Right lobe of liver (tissue), 6 donors: ENCODE data around the gene RABL2A. TPM values are rescaled to one million over a fixed set of nuclear protein-coding genes. Genes with fewer than 3 reads are reported as not detected.
"Not testable (repeated sequence)": the region's sequence is repeated elsewhere in the genome, so short reads cannot be mapped to it uniquely, and the experiment has no call there.

Experiments used
- ATAC-seq, 4 donors: fragments of 200-7000 bp; cut with Tn5 transposase; one replicate each; pipeline ENCODE4 v1.9.1; 2020; ENCODE audit warnings: mild to moderate bottlenecking in 4 of 4, moderate library complexity in 4 of 4
- DNase-seq, 3 donors: peaks; one replicate each; pipeline ENCODE4 v3.0.0-alpha.2; 2020
- H3K27ac ChIP-seq, 3 donors: fragments of 200-600 bp; one replicate each; pipeline ENCODE4 v1.8.0; 2022
- H3K27me3 ChIP-seq, 2 donors: fragments of 200-600 bp; one replicate each; pipeline ENCODE4 v1.8.0; 2022
- H3K36me3 ChIP-seq, 4 donors: fragments of 200-600 bp; sonication (generic) in 1 of 4; one replicate each; pipeline versions ENCODE4 v1.5.1 to v1.8.0; 2017 to 2022; ENCODE audit warnings: control low read depth in 1 of 4
- H3K4me1 ChIP-seq, 4 donors: fragments of 200-600 bp; sonication (generic) in 1 of 4; one replicate each; pipeline versions ENCODE4 v1.5.1 to v1.8.0; 2017 to 2022; ENCODE audit warnings: control low read depth in 1 of 4
- H3K4me3 ChIP-seq, 3 donors: fragments of 200-600 bp; one replicate each; pipeline ENCODE4 v1.8.0; 2022
- H3K9me3 ChIP-seq, 4 donors: fragments of 200-600 bp; sonication (generic) in 1 of 4; one replicate each; pipeline versions ENCODE4 v1.5.1 to v1.8.0; 2017 to 2022; ENCODE audit warnings: control low read depth in 1 of 4
- CTCF ChIP-seq, 4 donors: fragments of 200-600 bp in 3 of 4; fragments of 450-650 bp in 1 of 4; IDR thresholded peaks; one replicate each; pipeline versions ENCODE4 v1.5.1 to v1.8.0; 2016 to 2022; ENCODE audit warnings: antibody characterized with exemption in 4 of 4, mild to moderate bottlenecking in 2 of 4
- POLR2A ChIP-seq: fragments of 450-650 bp; IDR thresholded peaks from one replicate; pipeline ENCODE4 v1.6.1; 2017; ENCODE audit warnings: antibody characterized with exemption, mild to moderate bottlenecking
- WGBS: methylation state at CpG from one replicate; pipeline ENCODE4 v1.1.6; 2018; ENCODE audit warnings: low coverage, low lambda C conversion rate; ENCODE audit not compliant: insufficient coverage; ENCODE audit errors: missing lambda C conversion rate; 5-methylcytosine and 5-hydroxymethylcytosine counted together
- intact Hi-C, 2 donors: fragments of 100-400 bp; cut with DNase I; formaldehyde crosslinking; loops; one replicate each; pipeline versions ENCODE4 v1.11.2 to v1.14.1; 2022
- total RNA-seq, 6 experiments: library from RNA; depleted of rRNA in 2 of 6; stranded (reverse); fragments of >200 nt in 2 of 6; fragmentation: NEBNext Ultra II Directional in 3 of 6; extraction: Animal tissue kit (Norgen Biotek cat#: 25700) in 3 of 6; gene quantifications; one replicate each; pipeline versions ENCODE4 v1.1.0 to v1.2.4, GENCODE V29; 2016 to 2023
- donor health status: DM: no; HTN: yes; CAD: no.
- donor health status: DM: no; HTN: no; CAD: no.
- donor health status: DM: no; HTN: no; CAD: no.
- donor health status: DM: no; HTN: yes; CAD: no.
- donor health status: DM: no; HTN: yes; CAD: no.

Gene RABL2A
- total RNA-seq, 6 experiments from 2014 or later, result 0.92 to 11.0 (median 6.9) TPM

GRCh38 chr2:113603467-113604084 lies 23.5 kb upstream of the RABL2A start:
- H3K4me1 ChIP-seq, H3K36me3 ChIP-seq, intact Hi-C loops, H3K9me3 ChIP-seq, H3K27me3 ChIP-seq: not testable (repeated sequence)
- Histone ChIP-seq H3K27ac (peak overlapping the region; percentile 66 to 80 (median 76)), H3K4me3 (peak overlapping the region; percentile 41 to 57 (median 45))
- 31% methylated on average over 27 of the region's 84 CpGs for WGBS
- ATAC-seq (peak; percentile 75 to 98 (median 98)), DNase-seq (peak; percentile 89 to 92 (median 89))
- TF ChIP-seq POLR2A, result peak; percentile 64

GRCh38 chr2:113604085-113604477 lies 23.0 kb upstream of the RABL2A start:
- H3K9me3 ChIP-seq, H3K27me3 ChIP-seq, H3K4me1 ChIP-seq, H3K36me3 ChIP-seq, intact Hi-C loops: not testable (repeated sequence)
- H3K4me3 ChIP-seq, result peak overlapping the region; percentile 41 to 57 (median 45)
- peak; percentile 93 to 97 (median 95) for DNase-seq
- ATAC-seq, result peak; percentile 59 to 73 (median 67)
- 12% methylated on average over 7 of the region's 20 CpGs for WGBS
- TF ChIP-seq CTCF (IDR thresholded peaks at IDR 0.05), result peak; percentile 95 to 100 (median 99)
- peak overlapping the region; percentile 66 to 80 (median 76) for H3K27ac ChIP-seq

- H3K4me3 ChIP-seq, H3K4me1 ChIP-seq, H3K36me3 ChIP-seq, H3K9me3 ChIP-seq, ATAC-seq, H3K27me3 ChIP-seq, DNase-seq, intact Hi-C loops: not testable (repeated sequence)
- peak overlapping the region in 1 of 3 donors; percentile 76 for H3K27ac ChIP-seq
- 85% methylated on average over 3 of the region's 5 CpGs for WGBS
Measured at GRCh38 chr2:113604661-113605060, 22.4 kb upstream of the RABL2A start.

GRCh38 chr2:113606036-113606435 lies 21.0 kb upstream of the RABL2A start:
- H3K4me3 ChIP-seq, DNase-seq, H3K4me1 ChIP-seq, ATAC-seq, H3K27ac ChIP-seq, intact Hi-C loops, H3K36me3 ChIP-seq, H3K9me3 ChIP-seq, H3K27me3 ChIP-seq: not testable (repeated sequence)
- WGBS, result 30% methylated on average over 1 of the region's 1 CpG

- intact Hi-C loops, H3K27ac ChIP-seq, ATAC-seq, H3K27me3 ChIP-seq, H3K4me1 ChIP-seq, H3K9me3 ChIP-seq, H3K36me3 ChIP-seq, DNase-seq, H3K4me3 ChIP-seq: not testable (repeated sequence)
- no CpG with 5 or more reads among the region's 7 CpGs for WGBS
Measured at GRCh38 chr2:113609822-113610221, 17.2 kb upstream of the RABL2A start.

GRCh38 chr2:113621002-113621401 lies 6.1 kb upstream of the RABL2A start:
- WGBS, result no CpG with 5 or more reads among the region's 5 CpGs
- ATAC-seq, H3K27ac ChIP-seq, intact Hi-C loops, H3K9me3 ChIP-seq, DNase-seq, H3K27me3 ChIP-seq, H3K4me3 ChIP-seq, H3K4me1 ChIP-seq, H3K36me3 ChIP-seq: not testable (repeated sequence)

GRCh38 chr2:113625906-113626305 lies 1.2 kb upstream of the RABL2A start:
- WGBS, result 87% methylated on average over 8 of the region's 10 CpGs
- intact Hi-C loops, result not testable (repeated sequence)

GRCh38 chr2:113632849-113633345 lies 5.8 kb downstream of the RABL2A start:
- H3K9me3 ChIP-seq, DNase-seq, H3K4me3 ChIP-seq, intact Hi-C loops, H3K27me3 ChIP-seq, H3K36me3 ChIP-seq, H3K4me1 ChIP-seq, H3K27ac ChIP-seq: not testable (repeated sequence)
- WGBS, result 43% methylated on average over 3 of the region's 4 CpGs
- ATAC-seq, result peak; percentile 19 to 80 (median 76)

More at GRCh38 chr2:113625906-113626305, 1.2 kb upstream of the RABL2A start:
- not testable (repeated sequence) for H3K4me1 ChIP-seq, H3K4me3 ChIP-seq, DNase-seq, H3K9me3 ChIP-seq, ATAC-seq, H3K27ac ChIP-seq, H3K27me3 ChIP-seq, H3K36me3 ChIP-seq

GRCh38 chr2:113635358-113635757 lies 8.3 kb downstream of the RABL2A start:
- H3K27ac ChIP-seq, H3K9me3 ChIP-seq, ATAC-seq, H3K4me3 ChIP-seq, H3K4me1 ChIP-seq, DNase-seq, H3K36me3 ChIP-seq, H3K27me3 ChIP-seq, intact Hi-C loops: not testable (repeated sequence)
- WGBS, result 89% methylated on average over 5 of the region's 12 CpGs

- WGBS, result 92% methylated on average over 2 of the region's 4 CpGs
- H3K36me3 ChIP-seq, H3K9me3 ChIP-seq, H3K27me3 ChIP-seq, ATAC-seq, intact Hi-C loops, H3K27ac ChIP-seq, H3K4me3 ChIP-seq, DNase-seq, H3K4me1 ChIP-seq: not testable (repeated sequence)
Measured at GRCh38 chr2:113636226-113636625, 9.2 kb downstream of the RABL2A start.

- H3K27ac ChIP-seq, H3K9me3 ChIP-seq, ATAC-seq, H3K4me3 ChIP-seq, H3K4me1 ChIP-seq, H3K27me3 ChIP-seq, DNase-seq, intact Hi-C loops, H3K36me3 ChIP-seq: not testable (repeated sequence)
- 100% methylated on average over 1 of the region's 3 CpGs for WGBS
Measured at GRCh38 chr2:113638084-113638483, 11.0 kb downstream of the RABL2A start.
